Measurements from ENCODE around the gene PARP1. TPM values are rescaled to one million over a fixed set of nuclear protein-coding genes. Genes with fewer than 3 reads are reported as not detected.
A peak's percentile ranks its signal among the peaks of the same experiment; 100 is the strongest.

Gene PARP1
- 10 to 100 TPM; 17.4 to 54.2 (median 35.2) TPM for polyA plus RNA-seq
- long read RNA-seq, donor 1, result 0 reads
- long read RNA-seq, donor 2, partial matches to known transcripts, result 8 of 14 reads
- long read RNA-seq, donor 2, other reads (novel, unspliced or antisense), result 0 of 14 reads
- long read RNA-seq, donor 3, transcript PARP1-208 (2 exons, 416 nt), result major isoform, 8 of 80 reads
- long read RNA-seq, donor 3, partial matches to known transcripts, result 67 of 80 reads
- long read RNA-seq, donor 3, other reads (novel, unspliced or antisense), result 0 of 80 reads
- long read RNA-seq, donor 4, partial matches to known transcripts, result 0 of 1 reads
- long read RNA-seq, donor 4, other reads (novel, unspliced or antisense), result 0 of 1 reads
- long read RNA-seq, donor 5, partial matches to known transcripts, result 5 of 9 reads
- long read RNA-seq, donor 5, other reads (novel, unspliced or antisense), result 0 of 9 reads
- long read RNA-seq, donor 6, transcript PARP1-208 (2 exons, 416 nt), result major isoform, 5 of 46 reads
- long read RNA-seq, donor 6, partial matches to known transcripts, result 34 of 46 reads
- long read RNA-seq, donor 6, other reads (novel, unspliced or antisense), result 0 of 46 reads
- long read RNA-seq, donor 7, result 0 reads
- long read RNA-seq, donor 8, result 0 reads
- long read RNA-seq, donor 9, partial matches to known transcripts, result 0 of 1 reads
- long read RNA-seq, donor 9, other reads (novel, unspliced or antisense), result 0 of 1 reads
- long read RNA-seq, donor 10, transcript PARP1-208 (2 exons, 416 nt), result major isoform, 6 of 66 reads
- long read RNA-seq, donor 10, partial matches to known transcripts, result 53 of 66 reads
- long read RNA-seq, donor 10, other reads (novel, unspliced or antisense), result 0 of 66 reads

DNA sequence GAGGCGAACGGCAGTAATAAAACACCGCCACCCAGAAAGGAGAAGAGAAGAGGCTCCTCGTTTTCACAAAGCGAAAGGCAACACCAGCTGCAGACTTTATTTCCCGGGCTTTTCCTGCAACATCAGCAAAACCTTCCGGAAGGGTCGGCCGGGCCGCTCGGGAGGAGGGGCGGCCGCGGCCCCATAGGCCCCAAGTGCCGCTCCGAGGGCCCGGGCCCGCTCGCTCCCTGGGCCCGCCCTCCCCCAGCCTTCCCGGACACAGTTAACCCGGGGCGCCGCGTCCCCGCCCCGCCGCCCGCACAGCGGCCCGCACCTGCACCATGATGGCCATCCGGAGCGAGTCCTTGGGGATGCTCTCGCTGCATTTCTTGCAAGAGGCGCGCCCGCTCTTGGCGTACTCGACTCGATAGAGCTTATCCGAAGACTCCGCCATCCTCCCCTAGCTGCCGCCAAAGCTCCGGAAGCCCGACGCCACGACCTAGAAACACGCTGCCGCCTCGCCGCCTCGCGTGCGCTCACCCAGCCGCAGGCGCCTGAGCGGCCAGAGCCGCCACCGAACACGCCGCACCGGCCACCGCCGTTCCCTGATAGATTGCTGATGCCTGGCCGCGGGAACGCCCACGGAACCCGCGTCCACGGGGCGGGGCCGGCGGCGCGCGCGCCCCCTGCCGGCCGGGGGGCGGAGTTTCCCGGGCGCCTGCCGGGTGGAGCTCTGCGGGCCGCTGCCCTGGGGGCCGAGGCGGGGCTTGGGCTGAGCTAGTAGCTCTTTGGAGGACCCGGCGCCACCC lies at the start of gene PARP1:
PARP1 (minus strand) TSS at position 597 of the 788 bp plus-strand sequence; CDS start at position 433, 164 bp downstream.
- WGBS, 3 donors, result 0 to 1% (median 0%) methylated on average over 81 to 90 of the region's 90 CpGs
- peak within 1 kb of the TSS; percentile 64 to 72 (median 70) for H3K4me3 ChIP-seq (ENCODE audit: low read depth in 1 of 3, low read length in 3 of 3)
- peaks cover 0 to 17% (median 0%) of the 10 kb centered on the region in 3 donors for H3K36me3 ChIP-seq (ENCODE audit: control insufficient read depth in 3 of 3, insufficient read depth in 2 of 3, low read depth in 1 of 3, low read length in 3 of 3)
- no peaks in the 10 kb centered on the region for H3K27me3 ChIP-seq (ENCODE audit: control insufficient read depth in 3 of 3, insufficient read depth in 3 of 3, low read length in 3 of 3)
- FAIRE-seq (no peak), DNase-seq (peak; percentile 87 to 94)
- peak within 1 kb of the TSS; percentile 82 to 90 (median 86) for H3K27ac ChIP-seq (ENCODE audit: low read depth in 1 of 3, low read length in 2 of 3)
- H3K9me3 ChIP-seq (ENCODE audit: control insufficient read depth in 2 of 2, insufficient read depth in 1 of 2, low read depth in 1 of 2, low read length in 1 of 2), result no peaks in the 10 kb centered on the region
- peaks cover 0 to 15% (median 13%) of the 10 kb centered on the region in 3 donors for H3K4me1 ChIP-seq (ENCODE audit: control insufficient read depth in 3 of 3, insufficient read depth in 2 of 3, low read depth in 1 of 3, low read length in 2 of 3)

- Histone ChIP-seq H3K27me3 (ENCODE audit: control insufficient read depth in 3 of 3, insufficient read depth in 3 of 3, low read length in 3 of 3) (no peaks in the 10 kb centered on the region), H3K36me3 (ENCODE audit: control insufficient read depth in 3 of 3, insufficient read depth in 2 of 3, low read depth in 1 of 3, low read length in 3 of 3) (no peaks in the 10 kb centered on the region), H3K9me3 (ENCODE audit: control insufficient read depth in 2 of 2, insufficient read depth in 1 of 2, low read depth in 1 of 2, low read length in 1 of 2) (peaks cover 1 to 7% of the 10 kb centered on the region in 2 donors), H3K4me1 (ENCODE audit: control insufficient read depth in 3 of 3, insufficient read depth in 2 of 3, low read depth in 1 of 3, low read length in 2 of 3) (no peaks in the 10 kb centered on the region), H3K4me3 (ENCODE audit: low read depth in 1 of 3, low read length in 3 of 3) (no peak overlapping the region), H3K27ac (ENCODE audit: low read depth in 1 of 3, low read length in 2 of 3) (no peak overlapping the region)
- DNase-seq (peak in 1 of 2 donors; percentile 23), FAIRE-seq (no peak)
- WGBS, 3 donors, result 52 to 79% (median 72%) methylated on average over 14 of the region's 14 CpGs
These were observed 49.4 kb upstream of the PARP1 start for GRCh38 chr1:226457307-226457712.

GRCh38 chr1:226455843-226456242 lies 48.0 kb upstream of the PARP1 start:
- H3K27me3 ChIP-seq (ENCODE audit: control insufficient read depth in 3 of 3, insufficient read depth in 3 of 3, low read length in 3 of 3), result no peaks in the 10 kb centered on the region
- H3K4me1 ChIP-seq (ENCODE audit: control insufficient read depth in 3 of 3, insufficient read depth in 2 of 3, low read depth in 1 of 3, low read length in 2 of 3), result no peaks in the 10 kb centered on the region
- H3K4me3 ChIP-seq (ENCODE audit: low read depth in 1 of 3, low read length in 3 of 3), result no peak overlapping the region
- WGBS, 3 donors, result 94 to 96% (median 95%) methylated on average over 10 of the region's 10 CpGs
- FAIRE-seq (no peak), DNase-seq (no peak)
- H3K36me3 ChIP-seq (ENCODE audit: control insufficient read depth in 3 of 3, insufficient read depth in 2 of 3, low read depth in 1 of 3, low read length in 3 of 3), result no peaks in the 10 kb centered on the region
- no peak overlapping the region for H3K27ac ChIP-seq (ENCODE audit: low read depth in 1 of 3, low read length in 2 of 3)
- no peaks in the 10 kb centered on the region for H3K9me3 ChIP-seq (ENCODE audit: control insufficient read depth in 2 of 2, insufficient read depth in 1 of 2, low read depth in 1 of 2, low read length in 1 of 2)

GRCh38 chr1:226454349-226454748 lies 46.5 kb upstream of the PARP1 start:
- Histone ChIP-seq H3K4me3 (ENCODE audit: low read depth in 1 of 3, low read length in 3 of 3) (no peak overlapping the region), H3K4me1 (ENCODE audit: control insufficient read depth in 3 of 3, insufficient read depth in 2 of 3, low read depth in 1 of 3, low read length in 2 of 3) (no peaks in the 10 kb centered on the region), H3K9me3 (ENCODE audit: control insufficient read depth in 2 of 2, insufficient read depth in 1 of 2, low read depth in 1 of 2, low read length in 1 of 2) (no peaks in the 10 kb centered on the region), H3K27me3 (ENCODE audit: control insufficient read depth in 3 of 3, insufficient read depth in 3 of 3, low read length in 3 of 3) (no peaks in the 10 kb centered on the region), H3K36me3 (ENCODE audit: control insufficient read depth in 3 of 3, insufficient read depth in 2 of 3, low read depth in 1 of 3, low read length in 3 of 3) (no peaks in the 10 kb centered on the region), H3K27ac (ENCODE audit: low read depth in 1 of 3, low read length in 2 of 3) (no peak overlapping the region)
- WGBS, 3 donors, result 65 to 77% (median 76%) methylated on average over 2 of the region's 2 CpGs
- FAIRE-seq (no peak), DNase-seq (no peak)

- no peaks in the 10 kb centered on the region for H3K4me1 ChIP-seq (ENCODE audit: control insufficient read depth in 3 of 3, insufficient read depth in 2 of 3, low read depth in 1 of 3, low read length in 2 of 3)
- H3K36me3 ChIP-seq (ENCODE audit: control insufficient read depth in 3 of 3, insufficient read depth in 2 of 3, low read depth in 1 of 3, low read length in 3 of 3), result no peaks in the 10 kb centered on the region
- no peaks in the 10 kb centered on the region for H3K27me3 ChIP-seq (ENCODE audit: control insufficient read depth in 3 of 3, insufficient read depth in 3 of 3, low read length in 3 of 3)
- WGBS, 3 donors, result 87 to 98% (median 88%) methylated on average over 7 of the region's 7 CpGs
- DNase-seq, result no peak
- H3K9me3 ChIP-seq (ENCODE audit: control insufficient read depth in 2 of 2, insufficient read depth in 1 of 2, low read depth in 1 of 2, low read length in 1 of 2), result no peaks in the 10 kb centered on the region
- FAIRE-seq, result no peak
- no peak overlapping the region for H3K27ac ChIP-seq (ENCODE audit: low read depth in 1 of 3, low read length in 2 of 3)
- no peak overlapping the region for H3K4me3 ChIP-seq (ENCODE audit: low read depth in 1 of 3, low read length in 3 of 3)
These were observed 45.3 kb upstream of the PARP1 start for GRCh38 chr1:226453015-226453704.

DNA sequence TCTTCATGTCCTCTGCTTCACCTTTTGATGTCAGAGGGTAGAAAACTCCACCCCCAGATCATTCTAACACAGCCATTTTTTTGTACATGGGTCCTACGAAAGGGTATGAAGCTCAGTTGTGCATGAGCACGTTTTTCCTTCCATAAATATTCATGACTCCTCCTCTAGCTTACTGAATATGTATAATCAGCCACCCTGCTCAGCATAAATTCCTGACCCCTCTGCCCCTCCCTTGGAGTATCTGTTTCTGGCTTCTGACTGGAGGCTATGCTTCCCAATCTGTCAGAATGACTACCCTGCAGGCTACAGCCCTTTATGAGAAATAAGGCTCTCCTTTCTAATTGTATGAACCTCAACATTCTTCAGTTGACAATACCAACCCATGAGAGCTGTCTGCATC lies 42.8 kb upstream of the PARP1 start:
- Histone ChIP-seq H3K27me3 (ENCODE audit: control insufficient read depth in 3 of 3, insufficient read depth in 3 of 3, low read length in 3 of 3) (no peaks in the 10 kb centered on the region), H3K4me3 (ENCODE audit: low read depth in 1 of 3, low read length in 3 of 3) (no peak overlapping the region), H3K27ac (ENCODE audit: low read depth in 1 of 3, low read length in 2 of 3) (no peak overlapping the region), H3K36me3 (ENCODE audit: control insufficient read depth in 3 of 3, insufficient read depth in 2 of 3, low read depth in 1 of 3, low read length in 3 of 3) (no peaks in the 10 kb centered on the region), H3K4me1 (ENCODE audit: control insufficient read depth in 3 of 3, insufficient read depth in 2 of 3, low read depth in 1 of 3, low read length in 2 of 3) (no peaks in the 10 kb centered on the region), H3K9me3 (ENCODE audit: control insufficient read depth in 2 of 2, insufficient read depth in 1 of 2, low read depth in 1 of 2, low read length in 1 of 2) (no peaks in the 10 kb centered on the region)
- no peak for FAIRE-seq
- 65 to 81% (median 73%) methylated on average over 2 of the region's 2 CpGs for WGBS, 3 donors
- DNase-seq, result no peak

DNA sequence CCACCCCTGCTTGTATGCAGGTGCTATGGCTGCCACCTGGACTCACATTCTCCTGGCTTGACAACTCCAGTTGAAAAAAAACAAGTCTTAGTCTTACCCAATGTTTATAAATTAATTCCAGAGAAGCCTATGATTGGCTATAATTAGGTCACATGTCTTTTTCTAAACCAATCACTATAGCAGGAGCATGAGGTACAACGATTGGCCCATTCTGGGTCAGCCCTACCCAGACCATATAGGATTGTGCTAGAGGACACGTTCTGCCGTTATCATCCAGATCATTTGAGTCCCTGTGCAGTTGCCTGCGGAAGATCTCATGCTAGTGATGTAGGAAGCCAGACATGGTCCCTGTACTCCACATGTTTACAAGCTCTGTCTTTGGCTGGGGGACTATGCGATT lies 41.9 kb upstream of the PARP1 start:
- H3K4me3 ChIP-seq (ENCODE audit: low read depth in 1 of 3, low read length in 3 of 3), result no peak overlapping the region
- H3K27me3 ChIP-seq (ENCODE audit: control insufficient read depth in 3 of 3, insufficient read depth in 3 of 3, low read length in 3 of 3), result no peaks in the 10 kb centered on the region
- DNase-seq (no peak), FAIRE-seq (no peak)
- no peaks in the 10 kb centered on the region for H3K9me3 ChIP-seq (ENCODE audit: control insufficient read depth in 2 of 2, insufficient read depth in 1 of 2, low read depth in 1 of 2, low read length in 1 of 2)
- 73 to 84% (median 74%) methylated on average over 5 of the region's 5 CpGs for WGBS, 3 donors
- no peak overlapping the region for H3K27ac ChIP-seq (ENCODE audit: low read depth in 1 of 3, low read length in 2 of 3)
- no peaks in the 10 kb centered on the region for H3K4me1 ChIP-seq (ENCODE audit: control insufficient read depth in 3 of 3, insufficient read depth in 2 of 3, low read depth in 1 of 3, low read length in 2 of 3)
- H3K36me3 ChIP-seq (ENCODE audit: control insufficient read depth in 3 of 3, insufficient read depth in 2 of 3, low read depth in 1 of 3, low read length in 3 of 3), result no peaks in the 10 kb centered on the region

Data from small intestine (tissue), 16 donors.